Measurements from ENCODE around the gene CARD9.

GRCh38 chr9:136411378-136411777 lies 37.9 kb upstream of the CARD9 start:
- TF ChIP-seq CTCF (conservative IDR thresholded peaks at IDR 0.05; ENCODE audit: low read length): no peak
- TF ChIP-seq EZH2phosphoT487 (IDR thresholded peaks at IDR 0.05; ENCODE audit: borderline replicate concordance, low read depth, low read length): no peak

All from OCI-LY7 (cell line).